Muscle of arm (tissue), 12 donors: ENCODE measurements around the gene SWSAP1. TPM values are rescaled to one million over a fixed set of nuclear protein-coding genes. Genes with fewer than 3 reads are reported as not detected.
"Not testable (repeated sequence)": the region's sequence is repeated elsewhere in the genome, so short reads cannot be mapped to it uniquely, and the experiment has no call there.

Source experiments
- DNase-seq: peaks from one replicate; pipeline ENCODE4 v3.0.0-alpha.2; 2013
- polyA plus RNA-seq, 12 donors: library from polyadenylated mRNA; unstranded; fragments of 120-200 nt; gene quantifications; one replicate each; pipeline ENCODE4 v1.2.1, GENCODE V29; 2013; ENCODE audit not compliant: insufficient read length in 12 of 12

Gene SWSAP1
- polyA plus RNA-seq, 12 donors: 0.86 to 2.4 (median 1.3) TPM; not detected in 2

- DNase-seq: not testable (repeated sequence)
Observed at GRCh38 chr19:11406703-11407236, 32.3 kb downstream of the SWSAP1 start.

- DNase-seq: no peak
Observed at GRCh38 chr19:11408591-11408990, 34.1 kb downstream of the SWSAP1 start.

GRCh38 chr19:11410682-11411081 is 36.2 kb downstream of the SWSAP1 start:
- DNase-seq: no peak

GRCh38 chr19:11414544-11414943 is 40.1 kb downstream of the SWSAP1 start:
- no peak for DNase-seq

GRCh38 chr19:11416346-11417052 is 42.0 kb downstream of the SWSAP1 start:
- DNase-seq: no peak

- no peak for DNase-seq
Observed at GRCh38 chr19:11418094-11418548, 43.7 kb downstream of the SWSAP1 start.

GRCh38 chr19:11418549-11419506 is 44.4 kb downstream of the SWSAP1 start, which contains the start of gene RGL3:
Gene RGL3 (minus strand): TSS chr19:11419314. CDS start chr19:11419278, 36 bp downstream.
- no peak for DNase-seq

- DNase-seq: no peak
Observed at GRCh38 chr19:11420429-11421370, 46.2 kb downstream of the SWSAP1 start.

GRCh38 chr19:11421371-11422098 is 47.1 kb downstream of the SWSAP1 start:
- no peak for DNase-seq

- DNase-seq: no peak
Observed at GRCh38 chr19:11422163-11423065, 47.9 kb downstream of the SWSAP1 start.

GRCh38 chr19:11423164-11423790 is 48.8 kb downstream of the SWSAP1 start:
- no peak for DNase-seq

- no peak for DNase-seq
Observed at GRCh38 chr19:11423791-11424181, 49.3 kb downstream of the SWSAP1 start.

Other genes with a start within 250 kb of the SWSAP1 start
- 10 to 100 TPM in 5 of 12 donors, 1 to 10 TPM in 5, not detected in 2; 6.9 to 19.1 (median 10.4) TPM for gene SPC24, start 218.9 kb upstream of the SWSAP1 start, polyA plus RNA-seq
- 100 to 1,000 TPM in 11 of 12 donors, not detected in 1; 100 to 164 (median 118) TPM for gene KANK2, start 177.1 kb upstream of the SWSAP1 start, polyA plus RNA-seq
- gene ANGPTL8, start 135.0 kb upstream of the SWSAP1 start, polyA plus RNA-seq: under 1 TPM in 6 of 12 donors, not detected in 6; 0.32 to 0.89 (median 0.50) TPM
- gene DOCK6, start 112.1 kb upstream of the SWSAP1 start, polyA plus RNA-seq: 10 to 100 TPM in 11 of 12 donors, not detected in 1; 23.7 to 53.7 (median 37.5) TPM
- not detected for gene TSPAN16, start 78.5 kb upstream of the SWSAP1 start, polyA plus RNA-seq
- 10 to 100 TPM in 3 of 12 donors, 1 to 10 TPM in 8, not detected in 1; 4.9 to 22.5 (median 6.8) TPM for gene RAB3D, start 35.0 kb upstream of the SWSAP1 start, polyA plus RNA-seq
- 10 to 100 TPM in 11 of 12 donors, not detected in 1; 34.5 to 56.2 (median 42.0) TPM for gene TMEM205, start 28.4 kb upstream of the SWSAP1 start, polyA plus RNA-seq
- 10 to 100 TPM in 4 of 12 donors, 1 to 10 TPM in 7, not detected in 1; 4.5 to 33.7 (median 8.1) TPM for gene CCDC159, start 28.1 kb upstream of the SWSAP1 start, polyA plus RNA-seq
- 10 to 100 TPM in 7 of 12 donors, 1 to 10 TPM in 4, not detected in 1; 8.4 to 22.0 (median 11.2) TPM for gene PLPPR2, start 19.2 kb upstream of the SWSAP1 start, polyA plus RNA-seq
- gene EPOR, start 9.6 kb downstream of the SWSAP1 start, polyA plus RNA-seq: 1 to 10 TPM in 11 of 12 donors, not detected in 1; 2.5 to 5.9 (median 3.3) TPM
- 1 to 10 TPM in 3 of 12 donors, under 1 TPM in 7, not detected in 2; 0.40 to 1.5 (median 0.55) TPM for gene RGL3, start 44.6 kb downstream of the SWSAP1 start, polyA plus RNA-seq
- gene ODAD3, start 60.5 kb downstream of the SWSAP1 start, polyA plus RNA-seq: under 1 TPM in 10 of 12 donors, not detected in 2; 0.16 to 0.41 (median 0.29) TPM
- 100 to 1,000 TPM in 11 of 12 donors, not detected in 1; 128 to 211 (median 169) TPM for gene PRKCSH, start 61.0 kb downstream of the SWSAP1 start, polyA plus RNA-seq
- 1 to 10 TPM in 1 of 12 donors, under 1 TPM in 6, not detected in 5; 0.05 to 4.3 (median 0.21) TPM for gene ELAVL3, start 106.4 kb downstream of the SWSAP1 start, polyA plus RNA-seq
- 1 to 10 TPM in 10 of 12 donors, not detected in 2; 2.7 to 9.3 (median 4.6) TPM for gene ZNF653, start 131.2 kb downstream of the SWSAP1 start, polyA plus RNA-seq
- gene ECSIT, start 154.5 kb downstream of the SWSAP1 start, polyA plus RNA-seq: 10 to 100 TPM in 11 of 12 donors, not detected in 1; 28.4 to 47.2 (median 35.2) TPM
- 100 to 1,000 TPM in 7 of 12 donors, 10 to 100 TPM in 4, not detected in 1; 37.7 to 129 (median 108) TPM for gene CNN1, start 164.2 kb downstream of the SWSAP1 start, polyA plus RNA-seq
- 10 to 100 TPM in 11 of 12 donors, not detected in 1; 24.0 to 54.6 (median 31.9) TPM for gene ELOF1, start 184.6 kb downstream of the SWSAP1 start, polyA plus RNA-seq
- 1 to 10 TPM in 9 of 12 donors, under 1 TPM in 1, not detected in 2; 0.52 to 4.8 (median 1.7) TPM for gene ACP5, start 203.0 kb downstream of the SWSAP1 start, polyA plus RNA-seq
- 10 to 100 TPM in 10 of 12 donors, 1 to 10 TPM in 1, not detected in 1; 5.1 to 18.6 (median 15.7) TPM for gene ZNF627, start 222.8 kb downstream of the SWSAP1 start, polyA plus RNA-seq